HEK293 (cell line): ENCODE results near the gene CSPG4.

Experiments
- CTCF ChIA-PET: fragments of 350-600 bp; formaldehyde crosslinking; extraction: SDS; loops from one replicate; lab custom pipeline; 2021; ENCODE audit warnings: antibody characterized with exemption; lab: Yijun Ruan, JAX
- POLR2A ChIA-PET: fragments of 300-600 bp; formaldehyde crosslinking; extraction: SDS; loops from one replicate; lab custom pipeline; 2020; ENCODE audit warnings: antibody characterized with exemption, inconsistent platforms; lab: Yijun Ruan, JAX
- H3K27ac ChIP-seq: fragments of 200-500 bp; sonication (Bioruptor generic); 2 replicates; pipeline ENCODE4 v1.5.1; 2014; ENCODE audit warnings: low read depth, low read length, control low read depth, inconsistent platforms; ENCODE audit errors: extremely low read depth
- H3K36me3 ChIP-seq, 2 experiments: fragments of 200-500 bp in 1 of 2; sonication (Bioruptor generic) in 1 of 2; 1 replicate in 1 of 2; 2 replicates in 1 of 2; pipeline ENCODE4 v1.5.1; 2014 to 2017; ENCODE audit warnings: inconsistent platforms in 2 of 2, low read length in 2 of 2; ENCODE audit not compliant: control insufficient read depth in 2 of 2, insufficient read depth in 1 of 2
- H3K4me1 ChIP-seq: fragments of 200-500 bp; sonication (Bioruptor generic); 2 replicates; pipeline ENCODE4 v1.5.1; 2014; ENCODE audit warnings: mild to moderate bottlenecking, low read length, inconsistent platforms; ENCODE audit not compliant: control insufficient read depth, insufficient read depth
- H3K4me3 ChIP-seq: 2 replicates; pipeline ENCODE4 v1.5.1; 2011; ENCODE audit warnings: low read depth, mild to moderate bottlenecking, control low read depth, low read length, moderate library complexity
- H3K9me3 ChIP-seq: fragments of 200-500 bp; sonication (Bioruptor generic); 2 replicates; pipeline ENCODE4 v1.5.1; 2014; ENCODE audit warnings: low read depth, low read length, inconsistent platforms; ENCODE audit not compliant: control insufficient read depth, insufficient read depth
- BCL11B ChIP-seq: fragments of 450-650 bp; formaldehyde crosslinking; IDR thresholded peaks from 2 replicates; pipeline ENCODE4 v1.5.1; 2016; ENCODE audit warnings: low read depth, missing biosample characterization, missing genetic modification characterization
- EGR2 ChIP-seq: fragments of 450-650 bp; formaldehyde crosslinking; IDR thresholded peaks from 2 replicates; pipeline ENCODE4 v1.5.1; 2016; ENCODE audit warnings: low read depth, missing biosample characterization, missing genetic modification characterization
- GLIS1 ChIP-seq: fragments of 450-650 bp; formaldehyde crosslinking; IDR thresholded peaks from 2 replicates; pipeline ENCODE4 v1.5.1; 2016; ENCODE audit warnings: missing biosample characterization, missing genetic modification characterization
- KLF16 ChIP-seq: fragments of 450-650 bp; formaldehyde crosslinking; IDR thresholded peaks from 2 replicates; pipeline ENCODE4 v1.5.1; 2017; ENCODE audit warnings: missing biosample characterization, missing genetic modification characterization
- OSR2 ChIP-seq: fragments of 450-650 bp; formaldehyde crosslinking; IDR thresholded peaks from 2 replicates; pipeline ENCODE4 v1.5.1; 2016; ENCODE audit warnings: missing biosample characterization, missing genetic modification characterization
- PRDM1 ChIP-seq: fragments of 450-650 bp; formaldehyde crosslinking; IDR thresholded peaks from 2 replicates; pipeline ENCODE4; 2016; ENCODE audit warnings: missing biosample characterization, missing genetic modification characterization
- SALL2 ChIP-seq: fragments of 450-650 bp; formaldehyde crosslinking; IDR thresholded peaks from 2 replicates; pipeline ENCODE4 v1.5.0; 2017; ENCODE audit warnings: missing biosample characterization, mild to moderate bottlenecking, missing genetic modification characterization, borderline replicate concordance
- SCRT1 ChIP-seq: fragments of 450-650 bp; formaldehyde crosslinking; IDR thresholded peaks from 2 replicates; pipeline ENCODE4 v1.5.1; 2016; ENCODE audit warnings: missing biosample characterization, missing genetic modification characterization, borderline replicate concordance
- SP3 ChIP-seq: fragments of 450-650 bp; formaldehyde crosslinking; IDR thresholded peaks from 2 replicates; pipeline ENCODE4 v1.5.1; 2016; ENCODE audit warnings: missing biosample characterization, missing genetic modification characterization
- ZBTB1 ChIP-seq: fragments of 450-650 bp; formaldehyde crosslinking; IDR thresholded peaks from 2 replicates; pipeline ENCODE4 v1.5.1; 2016; ENCODE audit warnings: missing biosample characterization, missing genetic modification characterization
- ZBTB17 ChIP-seq: fragments of 450-650 bp; formaldehyde crosslinking; IDR thresholded peaks from 2 replicates; pipeline ENCODE4 v1.5.1; 2016; ENCODE audit warnings: missing biosample characterization, missing genetic modification characterization
- ZBTB44 ChIP-seq: fragments of 450-650 bp; IDR thresholded peaks from 2 replicates; pipeline ENCODE4 v1.5.1; 2018; ENCODE audit warnings: missing biosample characterization, mild to moderate bottlenecking, missing genetic modification characterization
- ZBTB48 ChIP-seq: fragments of 450-650 bp; formaldehyde crosslinking; IDR thresholded peaks from 2 replicates; pipeline ENCODE4 v1.5.1; 2016; ENCODE audit warnings: missing biosample characterization, missing genetic modification characterization
- ZFHX2 ChIP-seq: fragments of 450-650 bp; formaldehyde crosslinking; conservative IDR thresholded peaks from 2 replicates; pipeline ENCODE4 v1.5.1; 2016; ENCODE audit warnings: missing biosample characterization, missing genetic modification characterization
- ZFP3 ChIP-seq: fragments of 450-650 bp; formaldehyde crosslinking; IDR thresholded peaks from 2 replicates; pipeline ENCODE4 v1.5.1; 2016; ENCODE audit warnings: low read depth, missing biosample characterization, missing genetic modification characterization
- ZIC2 ChIP-seq: fragments of 450-650 bp; formaldehyde crosslinking; IDR thresholded peaks from 2 replicates; pipeline ENCODE4 v1.5.1; 2016; ENCODE audit warnings: missing biosample characterization, missing genetic modification characterization
- ZNF2 ChIP-seq: fragments of 450-650 bp; formaldehyde crosslinking; IDR thresholded peaks from 2 replicates; pipeline ENCODE4 v1.5.1; 2016; ENCODE audit warnings: missing biosample characterization, missing genetic modification characterization
- ZNF23 ChIP-seq: fragments of 450-650 bp; formaldehyde crosslinking; IDR thresholded peaks from 2 replicates; pipeline ENCODE4 v1.5.1; 2016; ENCODE audit warnings: missing biosample characterization, missing genetic modification characterization, borderline replicate concordance
- ZNF366 ChIP-seq: fragments of 450-650 bp; formaldehyde crosslinking; conservative IDR thresholded peaks from 2 replicates; pipeline ENCODE4 v1.5.1; 2016; ENCODE audit warnings: missing biosample characterization, missing genetic modification characterization
- ZNF416 ChIP-seq: fragments of 450-650 bp; formaldehyde crosslinking; IDR thresholded peaks from 2 replicates; pipeline ENCODE4 v1.5.1; 2016; ENCODE audit warnings: missing biosample characterization, missing genetic modification characterization
- ZNF473 ChIP-seq: fragments of 450-650 bp; formaldehyde crosslinking; IDR thresholded peaks from 2 replicates; pipeline ENCODE4 v1.5.1; 2017; ENCODE audit warnings: missing biosample characterization, missing genetic modification characterization
- ZNF544 ChIP-seq: fragments of 450-650 bp; formaldehyde crosslinking; IDR thresholded peaks from 2 replicates; pipeline ENCODE4 v1.5.0; 2017; ENCODE audit warnings: missing biosample characterization, missing genetic modification characterization
- ZNF548 ChIP-seq: fragments of 450-650 bp; formaldehyde crosslinking; IDR thresholded peaks from 2 replicates; pipeline ENCODE4 v1.5.1; 2016; ENCODE audit warnings: missing biosample characterization, missing genetic modification characterization
- ZNF549 ChIP-seq: fragments of 450-650 bp; IDR thresholded peaks from 2 replicates; pipeline ENCODE4 v1.5.1; 2018; ENCODE audit warnings: missing biosample characterization, missing genetic modification characterization, mild to moderate bottlenecking, inconsistent platforms, moderate library complexity
- ZNF561 ChIP-seq: fragments of 450-650 bp; IDR thresholded peaks from 2 replicates; pipeline ENCODE4 v1.5.1; 2018; ENCODE audit warnings: missing biosample characterization, missing genetic modification characterization, borderline replicate concordance
- ZNF580 ChIP-seq: fragments of 450-650 bp; formaldehyde crosslinking; IDR thresholded peaks from 2 replicates; pipeline ENCODE4 v1.5.1; 2016; ENCODE audit warnings: missing biosample characterization, missing genetic modification characterization
- ZNF776 ChIP-seq: fragments of 450-650 bp; formaldehyde crosslinking; IDR thresholded peaks from 2 replicates; pipeline ENCODE4 v1.5.0; 2017; ENCODE audit warnings: missing biosample characterization, missing genetic modification characterization, borderline replicate concordance
- ZNF777 ChIP-seq: fragments of 450-650 bp; formaldehyde crosslinking; IDR thresholded peaks from 2 replicates; pipeline ENCODE4 v1.5.1; 2017; ENCODE audit warnings: missing biosample characterization, missing genetic modification characterization, borderline replicate concordance
- ZNF785 ChIP-seq: fragments of 450-650 bp; formaldehyde crosslinking; IDR thresholded peaks from 2 replicates; pipeline ENCODE4 v1.5.1; 2016; ENCODE audit warnings: missing biosample characterization, missing genetic modification characterization
- ZSCAN30 ChIP-seq: fragments of 450-650 bp; IDR thresholded peaks from 2 replicates; pipeline ENCODE4 v1.5.1; 2018; ENCODE audit warnings: missing biosample characterization, mild to moderate bottlenecking, missing genetic modification characterization, moderate library complexity
- ZXDB ChIP-seq: fragments of 450-650 bp; formaldehyde crosslinking; IDR thresholded peaks from 2 replicates; pipeline ENCODE4 v1.5.1; 2016; ENCODE audit warnings: missing biosample characterization, missing genetic modification characterization
- TF ChIP-seq, protein P1 (sequence below): fragments of 450-650 bp; formaldehyde crosslinking; IDR thresholded peaks from 2 replicates; pipeline ENCODE4 v1.5.1; 2016; ENCODE audit warnings: missing biosample characterization, missing genetic modification characterization
- TF ChIP-seq, protein P2 (sequence below): fragments of 450-650 bp; formaldehyde crosslinking; IDR thresholded peaks from 2 replicates; pipeline ENCODE4 v1.5.1; 2016; ENCODE audit warnings: missing biosample characterization, missing genetic modification characterization

The CSPG4 gene

GRCh38 chr15:75721480-75721922, 8.9 kb upstream of the CSPG4 start:
- CTCF ChIA-PET, result interaction anchor here (1.1 to 1.5 kb wide), 2 partner anchors 34 to 35 kb away, joined by 3 to 5 read pairs; no protein-coding TSS in a partner anchor
- POLR2A ChIA-PET, result no interaction called here
- no peak overlapping the region for H3K27ac ChIP-seq

DNA sequence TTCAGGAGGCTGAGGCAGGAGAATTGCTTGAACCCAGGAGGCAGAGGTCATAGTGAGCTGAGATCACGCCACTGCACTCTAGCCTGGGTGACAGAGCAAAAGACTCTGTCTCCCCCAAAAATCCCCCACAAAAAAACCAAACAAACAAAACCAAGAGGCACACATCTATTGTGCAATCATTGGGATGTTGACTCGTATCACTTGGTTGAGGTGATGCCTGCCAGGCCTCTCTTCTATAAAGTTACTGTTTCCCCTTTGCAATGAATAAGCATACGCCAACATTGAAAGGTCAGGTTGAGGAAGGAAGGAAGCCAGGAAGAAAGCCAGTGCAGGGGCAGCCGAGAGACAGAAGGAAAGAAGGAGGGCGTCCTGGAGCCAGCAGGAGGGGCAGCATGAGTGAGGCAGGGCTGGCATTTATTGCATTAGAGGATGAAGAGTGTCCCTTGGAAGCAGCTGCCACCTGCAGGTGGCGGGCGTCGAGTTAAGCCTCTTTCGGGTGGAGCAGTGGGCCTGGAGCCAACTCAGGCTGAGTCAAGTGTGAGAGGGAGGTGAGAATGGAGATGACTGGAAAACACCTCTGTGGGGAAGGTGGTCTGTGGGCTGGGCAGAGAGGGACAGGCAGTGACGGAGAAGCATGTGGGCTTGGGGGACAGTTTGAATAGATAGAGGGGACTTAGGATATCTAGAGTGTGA, 8.3 kb upstream of the CSPG4 start:
- Histone ChIP-seq H3K4me1 (no peaks in the 10 kb centered on the region; the same call in 1 of the 2 replicates), H3K4me3 (no peak overlapping the region), H3K9me3 (no peaks in the 10 kb centered on the region), H3K27ac (no peak overlapping the region), H3K36me3 (no peaks in the 10 kb centered on the region)
- CTCF ChIA-PET, result interaction anchor here (0.7 to 1.7 kb wide), 3 partner anchors 8 to 202 kb away, joined by 4 to 5 read pairs (median 4); no protein-coding TSS in a partner anchor
- POLR2A ChIA-PET, result no interaction called here
- TF ChIP-seq ZNF785 (tag by site-specific recombination), result 0 out of 2 replicates have a peak, but pooled peaks have one; percentile 51
- peak; percentile 87 for TF ChIP-seq ZFHX2 (tag by site-specific recombination)
- TF ChIP-seq ZNF23 (tag by site-specific recombination), result no peak
- TF ChIP-seq SCRT1 (tag by site-specific recombination), result no peak
- TF ChIP-seq GLIS1, result peak; percentile 72
- no peak for TF ChIP-seq ZBTB1 (tag by site-specific recombination)
- TF ChIP-seq ZSCAN30 (tag by site-specific recombination), result peak; percentile 87
- no peak for TF ChIP-seq SALL2
- TF ChIP-seq ZNF473 (tag by site-specific recombination), result no peak
- TF ChIP-seq ZNF549 (tag by site-specific recombination), result no peak
- TF ChIP-seq EGR2 (tag by site-specific recombination), result peak; percentile 92
- 0 out of 2 replicates have a peak, but pooled peaks have one; percentile 54 for TF ChIP-seq ZNF580 (tag by site-specific recombination)
- no peak for TF ChIP-seq ZNF416 (tag by site-specific recombination)
- TF ChIP-seq, protein P1, sequence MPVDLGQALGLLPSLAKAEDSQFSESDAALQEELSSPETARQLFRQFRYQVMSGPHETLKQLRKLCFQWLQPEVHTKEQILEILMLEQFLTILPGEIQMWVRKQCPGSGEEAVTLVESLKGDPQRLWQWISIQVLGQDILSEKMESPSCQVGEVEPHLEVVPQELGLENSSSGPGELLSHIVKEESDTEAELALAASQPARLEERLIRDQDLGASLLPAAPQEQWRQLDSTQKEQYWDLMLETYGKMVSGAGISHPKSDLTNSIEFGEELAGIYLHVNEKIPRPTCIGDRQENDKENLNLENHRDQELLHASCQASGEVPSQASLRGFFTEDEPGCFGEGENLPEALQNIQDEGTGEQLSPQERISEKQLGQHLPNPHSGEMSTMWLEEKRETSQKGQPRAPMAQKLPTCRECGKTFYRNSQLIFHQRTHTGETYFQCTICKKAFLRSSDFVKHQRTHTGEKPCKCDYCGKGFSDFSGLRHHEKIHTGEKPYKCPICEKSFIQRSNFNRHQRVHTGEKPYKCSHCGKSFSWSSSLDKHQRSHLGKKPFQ (tag by site-specific recombination), result peak; percentile 90
- peak; percentile 74 for TF ChIP-seq OSR2 (tag by site-specific recombination)
- no peak for TF ChIP-seq BCL11B (tag by site-specific recombination)
- TF ChIP-seq ZNF548 (tag by site-specific recombination), result peak; percentile 16; the same call in 1 of the 2 replicates
- TF ChIP-seq ZBTB17 (tag by site-specific recombination), result peak; percentile 91
- peak; percentile 71; the same call in 1 of the 2 replicates for TF ChIP-seq KLF16
- no peak for TF ChIP-seq ZNF776 (tag by site-specific recombination)
- no peak for TF ChIP-seq ZNF561 (tag by site-specific recombination)
- TF ChIP-seq SP3 (tag by site-specific recombination), result peak; percentile 24; the same call in 1 of the 2 replicates
- TF ChIP-seq, protein P2, sequence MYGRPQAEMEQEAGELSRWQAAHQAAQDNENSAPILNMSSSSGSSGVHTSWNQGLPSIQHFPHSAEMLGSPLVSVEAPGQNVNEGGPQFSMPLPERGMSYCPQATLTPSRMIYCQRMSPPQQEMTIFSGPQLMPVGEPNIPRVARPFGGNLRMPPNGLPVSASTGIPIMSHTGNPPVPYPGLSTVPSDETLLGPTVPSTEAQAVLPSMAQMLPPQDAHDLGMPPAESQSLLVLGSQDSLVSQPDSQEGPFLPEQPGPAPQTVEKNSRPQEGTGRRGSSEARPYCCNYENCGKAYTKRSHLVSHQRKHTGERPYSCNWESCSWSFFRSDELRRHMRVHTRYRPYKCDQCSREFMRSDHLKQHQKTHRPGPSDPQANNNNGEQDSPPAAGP (tag by site-specific recombination), result peak; percentile 99
- peak; percentile 56; the same call in 1 of the 2 replicates for TF ChIP-seq ZXDB
- 0 out of 2 replicates have a peak, but pooled peaks have one; percentile 24 for TF ChIP-seq PRDM1 (tag by site-specific recombination)
- TF ChIP-seq ZNF777 (tag by site-specific recombination), result no peak
- TF ChIP-seq ZIC2, result peak; percentile 98
- no peak for TF ChIP-seq ZNF544 (tag by site-specific recombination)
- peak; percentile 86 for TF ChIP-seq ZBTB48 (tag by site-specific recombination)
- TF ChIP-seq ZFP3 (tag by site-specific recombination), result no peak
- peak; percentile 94 for TF ChIP-seq ZBTB44 (tag by site-specific recombination)

More at GRCh38 chr15:75721480-75721922, 8.9 kb upstream of the CSPG4 start:
- no peak for TF ChIP-seq ZNF366 (tag by site-specific recombination)
- TF ChIP-seq ZNF2, result 0 out of 2 replicates have a peak, but pooled peaks have one; percentile 1
- H3K4me1 ChIP-seq, result no peaks in the 10 kb centered on the region; the same call in 1 of the 2 replicates
- no peaks in the 10 kb centered on the region for H3K9me3 ChIP-seq
- H3K4me3 ChIP-seq, result no peak overlapping the region
- no peaks in the 10 kb centered on the region for H3K36me3 ChIP-seq
